ENCODE measurements around the gene GLIPR1L2.

GLIPR1L2 gene

GRCh38 chr12:75360920-75361319 lies 30.0 kb upstream of the GLIPR1L2 start:
- Histone ChIP-seq H3K27ac (ENCODE audit: low read depth, low read length) (no peak overlapping the region), H4K20me1 (ENCODE audit: control insufficient read depth, insufficient read depth, low read depth, low read length) (no peaks in the 10 kb centered on the region), H3K4me1 (ENCODE audit: control insufficient read depth, low read length) (no peaks in the 10 kb centered on the region), H3K4me3 (ENCODE audit: low read length) (no peak overlapping the region), H3K4me2 (ENCODE audit: low read length) (no peak overlapping the region), H3K36me3 (ENCODE audit: control insufficient read depth, low read length) (no peaks in the 10 kb centered on the region), H3F3A (ENCODE audit: control insufficient read depth, insufficient read depth) (no peaks in the 10 kb centered on the region), H3K9me3 (ENCODE audit: control insufficient read depth, insufficient read depth, low read length) (no peaks in the 10 kb centered on the region), H3K9me2 (replicated peaks; ENCODE audit: control insufficient read depth, low read length) (no peaks in the 10 kb centered on the region), H3K27me3 (ENCODE audit: control insufficient read depth, low read length) (no peaks in the 10 kb centered on the region), H3K79me2 (ENCODE audit: control insufficient read depth, low read length) (no peaks in the 10 kb centered on the region)
- TF ChIP-seq CTCF (IDR thresholded peaks at IDR 0.05; ENCODE audit: low read depth, low read length, poor library complexity, severe bottlenecking) (no peak), EZH2phosphoT487 (IDR thresholded peaks at IDR 0.05; ENCODE audit: borderline replicate concordance, low read length) (no peak)

GRCh38 chr12:75361408-75361807 lies 29.5 kb upstream of the GLIPR1L2 start:
- H3K36me3 ChIP-seq (ENCODE audit: control insufficient read depth, low read length): no peaks in the 10 kb centered on the region
- H4K20me1 ChIP-seq (ENCODE audit: control insufficient read depth, insufficient read depth, low read depth, low read length): no peaks in the 10 kb centered on the region
- H3K9me3 ChIP-seq (ENCODE audit: control insufficient read depth, insufficient read depth, low read length): no peaks in the 10 kb centered on the region
- no peak overlapping the region for H3K4me2 ChIP-seq (ENCODE audit: low read length)
- H3F3A ChIP-seq (ENCODE audit: control insufficient read depth, insufficient read depth): no peaks in the 10 kb centered on the region
- no peaks in the 10 kb centered on the region for H3K27me3 ChIP-seq (ENCODE audit: control insufficient read depth, low read length)
- no peaks in the 10 kb centered on the region for H3K9me2 ChIP-seq (replicated peaks; ENCODE audit: control insufficient read depth, low read length)
- H3K27ac ChIP-seq (ENCODE audit: low read depth, low read length): no peak overlapping the region
- H3K4me1 ChIP-seq (ENCODE audit: control insufficient read depth, low read length): no peaks in the 10 kb centered on the region
- H3K79me2 ChIP-seq (ENCODE audit: control insufficient read depth, low read length): no peaks in the 10 kb centered on the region
- TF ChIP-seq CTCF (IDR thresholded peaks at IDR 0.05; ENCODE audit: low read depth, low read length, poor library complexity, severe bottlenecking) (no peak), EZH2phosphoT487 (IDR thresholded peaks at IDR 0.05; ENCODE audit: borderline replicate concordance, low read length) (no peak)
- H3K4me3 ChIP-seq (ENCODE audit: low read length): no peak overlapping the region

GRCh38 chr12:75364919-75365318 lies 26.0 kb upstream of the GLIPR1L2 start:
- H3K9me2 ChIP-seq (replicated peaks; ENCODE audit: control insufficient read depth, low read length): no peaks in the 10 kb centered on the region
- TF ChIP-seq EZH2phosphoT487 (IDR thresholded peaks at IDR 0.05; ENCODE audit: borderline replicate concordance, low read length) (no peak), CTCF (IDR thresholded peaks at IDR 0.05; ENCODE audit: low read depth, low read length, poor library complexity, severe bottlenecking) (no peak)
- H3K4me3 ChIP-seq (ENCODE audit: low read length): no peak overlapping the region
- H3F3A ChIP-seq (ENCODE audit: control insufficient read depth, insufficient read depth): no peaks in the 10 kb centered on the region
- H3K36me3 ChIP-seq (ENCODE audit: control insufficient read depth, low read length): no peaks in the 10 kb centered on the region
- no peaks in the 10 kb centered on the region for H3K27me3 ChIP-seq (ENCODE audit: control insufficient read depth, low read length)
- no peaks in the 10 kb centered on the region for H3K79me2 ChIP-seq (ENCODE audit: control insufficient read depth, low read length)
- H3K4me2 ChIP-seq (ENCODE audit: low read length): no peak overlapping the region
- H3K27ac ChIP-seq (ENCODE audit: low read depth, low read length): no peak overlapping the region
- no peaks in the 10 kb centered on the region for H3K4me1 ChIP-seq (ENCODE audit: control insufficient read depth, low read length)
- no peaks in the 10 kb centered on the region for H4K20me1 ChIP-seq (ENCODE audit: control insufficient read depth, insufficient read depth, low read depth, low read length)
- no peaks in the 10 kb centered on the region for H3K9me3 ChIP-seq (ENCODE audit: control insufficient read depth, insufficient read depth, low read length)

GRCh38 chr12:75366629-75367028 lies 24.3 kb upstream of the GLIPR1L2 start:
- Histone ChIP-seq H3K27ac (ENCODE audit: low read depth, low read length) (no peak overlapping the region), H3K36me3 (ENCODE audit: control insufficient read depth, low read length) (no peaks in the 10 kb centered on the region), H3K4me2 (ENCODE audit: low read length) (no peak overlapping the region), H3K4me3 (ENCODE audit: low read length) (no peak overlapping the region), H3K4me1 (ENCODE audit: control insufficient read depth, low read length) (no peaks in the 10 kb centered on the region), H3K27me3 (ENCODE audit: control insufficient read depth, low read length) (no peaks in the 10 kb centered on the region), H4K20me1 (ENCODE audit: control insufficient read depth, insufficient read depth, low read depth, low read length) (no peaks in the 10 kb centered on the region), H3F3A (ENCODE audit: control insufficient read depth, insufficient read depth) (no peaks in the 10 kb centered on the region), H3K79me2 (ENCODE audit: control insufficient read depth, low read length) (no peaks in the 10 kb centered on the region), H3K9me2 (replicated peaks; ENCODE audit: control insufficient read depth, low read length) (no peaks in the 10 kb centered on the region), H3K9me3 (ENCODE audit: control insufficient read depth, insufficient read depth, low read length) (no peaks in the 10 kb centered on the region)
- TF ChIP-seq EZH2phosphoT487 (IDR thresholded peaks at IDR 0.05; ENCODE audit: borderline replicate concordance, low read length) (no peak), CTCF (IDR thresholded peaks at IDR 0.05; ENCODE audit: low read depth, low read length, poor library complexity, severe bottlenecking) (no peak)

Data from DOHH2 (cell line).